ENCODE data around the gene POU2AF3.
"Not testable (repeated sequence)": the region's sequence is repeated elsewhere in the genome, so short reads cannot be mapped to it uniquely, and the experiment has no call there.

The POU2AF3 gene

GRCh38 chr11:111298413-111299100, at the start of gene POU2AF3:
POU2AF3 (plus strand) TSS chr11:111298546; CDS start chr11:111298582, 36 bp downstream.
- no peak for FAIRE-seq

GRCh38 chr11:111250936-111251335, 47.4 kb upstream of the POU2AF3 start:
- no peak for FAIRE-seq

GRCh38 chr11:111253131-111253530, 45.2 kb upstream of the POU2AF3 start:
- no peak for FAIRE-seq

GRCh38 chr11:111253630-111254029, 44.7 kb upstream of the POU2AF3 start:
- FAIRE-seq = no peak

GRCh38 chr11:111258046-111258445, 40.3 kb upstream of the POU2AF3 start:
- FAIRE-seq = no peak

GRCh38 chr11:111259896-111260295, 38.5 kb upstream of the POU2AF3 start:
- no peak for FAIRE-seq

GRCh38 chr11:111260811-111261210, 37.5 kb upstream of the POU2AF3 start:
- FAIRE-seq = no peak

- no peak for FAIRE-seq
Measured at GRCh38 chr11:111264646-111265045, 33.7 kb upstream of the POU2AF3 start.

GRCh38 chr11:111265421-111265820, 32.9 kb upstream of the POU2AF3 start:
- FAIRE-seq = no peak

- not testable (repeated sequence) for FAIRE-seq
Measured at GRCh38 chr11:111268303-111268702, 30.0 kb upstream of the POU2AF3 start.

GRCh38 chr11:111269146-111269868, 29.0 kb upstream of the POU2AF3 start:
- FAIRE-seq = no peak

GRCh38 chr11:111272420-111272819, 25.9 kb upstream of the POU2AF3 start:
- no peak for FAIRE-seq

GRCh38 chr11:111282562-111283075, 15.7 kb upstream of the POU2AF3 start:
- no peak for FAIRE-seq

GRCh38 chr11:111283945-111284481, 14.3 kb upstream of the POU2AF3 start:
- FAIRE-seq = no peak

- no peak for FAIRE-seq
Measured at GRCh38 chr11:111285189-111286091, 12.9 kb upstream of the POU2AF3 start.

- FAIRE-seq = no peak
Measured at GRCh38 chr11:111291764-111292163, 6.6 kb upstream of the POU2AF3 start.

GRCh38 chr11:111292408-111292807, 5.9 kb upstream of the POU2AF3 start:
- FAIRE-seq = not testable (repeated sequence)

GRCh38 chr11:111296196-111296595, 2.1 kb upstream of the POU2AF3 start:
- no peak for FAIRE-seq

GRCh38 chr11:111297696-111298095, 650 bp upstream of the POU2AF3 start:
- no peak for FAIRE-seq

- FAIRE-seq = no peak
Measured at GRCh38 chr11:111299101-111300026, 1.0 kb downstream of the POU2AF3 start.

- FAIRE-seq = no peak
Measured at GRCh38 chr11:111300569-111300968, 2.2 kb downstream of the POU2AF3 start.
